Kidney (tissue), 14 donors: ENCODE data around the gene PKD2. TPM values are rescaled to one million over a fixed set of nuclear protein-coding genes. Genes with fewer than 3 reads are reported as not detected.
A peak's percentile ranks its signal among the peaks of the same experiment; 100 is the strongest.

Source experiments
- DNase-seq, 5 donors: peaks; one replicate each; pipeline ENCODE4 v3.0.0-alpha.2; 2013 to 2020
- FAIRE-seq: peaks from 2 replicates; lab custom pipeline; 2012; peaks lifted over from hg19 to GRCh38; lab: Jason Lieb, UNC
- H3K27ac ChIP-seq, 2 donors: one replicate each; pipeline ENCODE4 v1.7.0; 2013; ENCODE audit warnings: low read depth in 2 of 2, low read length in 2 of 2, inconsistent platforms in 1 of 2
- H3K27me3 ChIP-seq: one replicate; pipeline ENCODE4 v1.7.1; 2013; ENCODE audit warnings: low read length, inconsistent platforms; ENCODE audit not compliant: control insufficient read depth, insufficient read depth
- H3K36me3 ChIP-seq, 3 donors: one replicate each; pipeline versions ENCODE4 v1.7.0 to v1.7.1; 2013; ENCODE audit warnings: low read length in 3 of 3, control low read depth in 1 of 3, inconsistent platforms in 1 of 3; ENCODE audit not compliant: insufficient read depth in 3 of 3, control insufficient read depth in 2 of 3
- H3K4me1 ChIP-seq, 3 donors: one replicate each; pipeline versions ENCODE4 v1.7.0 to v1.7.1; 2013; ENCODE audit warnings: low read length in 3 of 3, inconsistent platforms in 1 of 3, low read depth in 1 of 3; ENCODE audit not compliant: control insufficient read depth in 2 of 3, insufficient read depth in 2 of 3
- H3K4me3 ChIP-seq, 3 donors: one replicate each; pipeline versions ENCODE4 v1.7.0 to v1.8.1; 2013; ENCODE audit warnings: low read length in 3 of 3, control low read depth in 1 of 3, inconsistent platforms in 1 of 3
- H3K9ac ChIP-seq, 3 donors: one replicate each; pipeline versions ENCODE4 v1.7.0 to v1.7.1; 2013; ENCODE audit warnings: low read length in 3 of 3, control low read depth in 1 of 3, inconsistent platforms in 1 of 3
- H3K9me3 ChIP-seq, 3 donors: one replicate each; pipeline versions ENCODE4 v1.7.0 to v1.7.1; 2013; ENCODE audit warnings: low read length in 3 of 3, control low read depth in 1 of 3, inconsistent platforms in 1 of 3; ENCODE audit not compliant: control insufficient read depth in 2 of 3, insufficient read depth in 1 of 3
- intact Hi-C: fragments of 100-400 bp; cut with DNase I; formaldehyde crosslinking; loops from one replicate; pipeline ENCODE4 v1.11.1; 2022
- polyA plus RNA-seq: library from polyadenylated mRNA; stranded (reverse); fragments of 350-450 nt; fragmentation: Illumina TruSeq; extraction: RNeasy Lipid Tissue Mini Kit (QIAGEN cat#74804); gene quantifications from one replicate; pipeline ENCODE4 v1.2.3, GENCODE V29; 2014; ENCODE audit warnings: low read depth, low replicate concordance; ENCODE audit not compliant: insufficient read depth
- total RNA-seq: library from RNA; stranded (reverse); fragmentation: NEBNext Ultra II Directional; extraction: Animal tissue kit (Norgen Biotek cat#: 25700); gene quantifications from one replicate; pipeline ENCODE4 v1.2.1, GENCODE V29; 2021
- TF ChIP-seq, protein P1 (sequence below): IDR thresholded peaks from 3 replicates; pipeline ENCODE4 v1.5.1; 2012; ENCODE audit warnings: mild to moderate bottlenecking, moderate library complexity, borderline replicate concordance; ENCODE audit not compliant: insufficient read depth; ENCODE audit errors: extremely low read depth
- donor health status: control.
- donor health status: control.
- donor health status: control.
- donor health status: control.
- donor health status: control.
- donor health status: DM: yes; HTN: yes; CAD: no.
- donor health status: Normal renal cell carcinoma (clear cell type).

PKD2 gene
- total and polyA plus RNA-seq, 2 donors from 2014 or later = 21.2 to 92.6 TPM

DNA sequence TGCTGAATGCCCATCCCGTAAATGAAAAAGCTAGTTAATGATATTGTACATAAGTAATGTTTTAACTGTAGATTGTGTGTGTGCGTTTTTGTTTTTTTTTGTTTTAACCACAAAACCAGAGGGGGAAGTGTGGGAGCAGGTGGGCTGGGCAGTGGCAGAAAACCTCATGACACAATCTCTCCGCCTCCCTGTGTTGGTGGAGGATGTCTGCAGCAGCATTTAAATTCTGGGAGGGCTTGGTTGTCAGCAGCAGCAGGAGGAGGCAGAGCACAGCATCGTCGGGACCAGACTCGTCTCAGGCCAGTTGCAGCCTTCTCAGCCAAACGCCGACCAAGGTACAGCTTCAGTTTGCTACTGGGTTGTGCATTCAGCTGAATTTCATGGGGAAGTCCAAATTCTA, 32.0 kb upstream of the PKD2 start, which contains the start of gene SPP1:
SPP1 (plus strand) TSS at position 249 of the 400 bp plus-strand sequence. CDS start 1,182 bp downstream, outside the sequence.
- Histone ChIP-seq H3K4me3 (peak within 1 kb of the TSS; percentile 26 to 92 (median 65)), H3K4me1 (peaks cover 0 to 16% (median 0%) of the 10 kb centered on the region in 3 donors), H3K9me3 (no peaks in the 10 kb centered on the region), H3K9ac (peak within 1 kb of the TSS in 2 of 3 donors; percentile 62 to 74), H3K27ac (peak within 1 kb of the TSS; percentile 58 to 86), H3K27me3 (peaks cover 5% of the 10 kb centered on the region), H3K36me3 (peaks cover 0 to 7% (median 7%) of the 10 kb centered on the region in 3 donors)
- FAIRE-seq (peak; percentile 81), DNase-seq (peak; percentile 42 to 85 (median 69))
- intact Hi-C loops = loop anchor here (10.0 kb wide), 1 partner anchor 121 kb away; no protein-coding TSS in a partner anchor
- TF ChIP-seq, protein P1, sequence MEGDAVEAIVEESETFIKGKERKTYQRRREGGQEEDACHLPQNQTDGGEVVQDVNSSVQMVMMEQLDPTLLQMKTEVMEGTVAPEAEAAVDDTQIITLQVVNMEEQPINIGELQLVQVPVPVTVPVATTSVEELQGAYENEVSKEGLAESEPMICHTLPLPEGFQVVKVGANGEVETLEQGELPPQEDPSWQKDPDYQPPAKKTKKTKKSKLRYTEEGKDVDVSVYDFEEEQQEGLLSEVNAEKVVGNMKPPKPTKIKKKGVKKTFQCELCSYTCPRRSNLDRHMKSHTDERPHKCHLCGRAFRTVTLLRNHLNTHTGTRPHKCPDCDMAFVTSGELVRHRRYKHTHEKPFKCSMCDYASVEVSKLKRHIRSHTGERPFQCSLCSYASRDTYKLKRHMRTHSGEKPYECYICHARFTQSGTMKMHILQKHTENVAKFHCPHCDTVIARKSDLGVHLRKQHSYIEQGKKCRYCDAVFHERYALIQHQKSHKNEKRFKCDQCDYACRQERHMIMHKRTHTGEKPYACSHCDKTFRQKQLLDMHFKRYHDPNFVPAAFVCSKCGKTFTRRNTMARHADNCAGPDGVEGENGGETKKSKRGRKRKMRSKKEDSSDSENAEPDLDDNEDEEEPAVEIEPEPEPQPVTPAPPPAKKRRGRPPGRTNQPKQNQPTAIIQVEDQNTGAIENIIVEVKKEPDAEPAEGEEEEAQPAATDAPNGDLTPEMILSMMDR = peak; percentile 1

DNA sequence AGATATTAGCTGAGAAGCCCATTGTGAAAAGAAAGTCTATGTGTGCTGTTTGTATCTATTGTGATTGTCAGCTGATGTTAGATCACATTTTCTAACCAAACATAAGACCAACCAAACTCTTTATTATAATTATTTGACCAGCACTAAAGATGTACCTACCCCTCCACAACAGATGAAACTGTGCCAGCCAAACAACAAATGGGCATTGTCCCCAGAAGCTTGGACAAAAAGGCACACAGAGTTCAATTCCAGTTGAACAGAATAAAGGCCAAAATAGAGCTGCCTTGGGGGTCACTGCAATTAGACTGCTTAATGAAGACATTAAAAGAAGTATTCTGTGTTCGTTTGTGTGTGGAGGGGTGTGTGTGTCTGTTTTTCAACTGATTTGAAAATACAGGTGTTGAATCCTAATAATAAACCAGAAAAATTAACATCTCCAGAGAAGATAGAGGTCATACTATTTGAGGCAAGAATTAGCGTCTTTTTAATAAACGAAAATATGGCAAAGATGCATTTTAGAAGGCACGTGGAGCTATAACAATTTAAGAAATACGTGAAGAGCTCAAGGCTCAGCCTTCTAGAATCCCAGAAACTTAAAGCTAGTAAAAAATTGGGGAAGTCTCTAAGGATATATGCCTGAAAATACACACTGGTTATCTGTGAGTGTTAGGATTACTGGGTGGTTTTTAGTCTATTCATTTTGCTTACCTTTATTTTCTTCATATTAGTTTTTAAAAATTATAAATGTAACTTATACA, 29.7 kb upstream of the PKD2 start:
- DNase-seq (no peak), FAIRE-seq (no peak)
- Histone ChIP-seq H3K9me3 (no peaks in the 10 kb centered on the region), H3K9ac (no peak overlapping the region), H3K4me1 (peaks cover 0 to 13% (median 0%) of the 10 kb centered on the region in 3 donors), H3K36me3 (peaks cover 0 to 19% (median 7%) of the 10 kb centered on the region in 3 donors), H3K27me3 (peaks cover 5% of the 10 kb centered on the region), H3K4me3 (peak overlapping the region in 2 of 3 donors; percentile 65 to 92), H3K27ac (peak overlapping the region; percentile 3 to 51)
- TF ChIP-seq, protein P1 = no peak
- intact Hi-C loops = loop anchor here (10.0 kb wide), 1 partner anchor 123 kb away; no protein-coding TSS in a partner anchor

DNA sequence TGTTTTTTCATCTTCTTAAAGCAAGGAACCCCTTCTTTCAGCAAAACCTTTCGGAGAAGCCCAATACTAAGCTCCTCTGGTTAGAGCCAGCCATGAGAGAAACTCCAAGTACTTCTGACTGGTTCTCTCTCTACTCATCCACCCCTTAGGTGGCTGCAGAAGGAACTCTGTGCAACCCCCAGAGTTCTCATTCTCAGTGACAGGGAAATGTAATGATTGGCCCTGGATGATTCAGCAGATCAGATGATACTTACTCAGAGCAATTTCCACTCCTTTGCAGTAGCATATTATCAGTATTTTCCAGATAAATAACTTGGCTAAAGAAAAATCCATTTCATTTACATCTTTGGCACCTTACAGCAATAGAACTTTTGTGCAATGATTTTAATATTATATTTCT, 28.8 kb upstream of the PKD2 start:
- peak overlapping the region in 2 of 3 donors; percentile 44 to 62 for H3K4me3 ChIP-seq
- peaks cover 5% of the 10 kb centered on the region for H3K27me3 ChIP-seq
- intact Hi-C loops = loop anchor here (10.0 kb wide), 1 partner anchor 124 kb away; no protein-coding TSS in a partner anchor
- no peak for DNase-seq
- peak overlapping the region in 1 of 2 donors; percentile 23 for H3K27ac ChIP-seq
- peaks cover 0 to 13% (median 0%) of the 10 kb centered on the region in 3 donors for H3K4me1 ChIP-seq
- H3K9ac ChIP-seq = peak overlapping the region in 1 of 3 donors; percentile 10
- TF ChIP-seq, protein P1 = no peak
- FAIRE-seq = no peak
- peaks cover 0 to 19% (median 7%) of the 10 kb centered on the region in 3 donors for H3K36me3 ChIP-seq
- H3K9me3 ChIP-seq = no peaks in the 10 kb centered on the region
